H9 (cell line): Measurements from ENCODE around the gene AARSD1. TPM values are rescaled to one million over a fixed set of nuclear protein-coding genes. Genes with fewer than 3 reads are reported as not detected.

Experiments used
- DNase-seq: peaks from one replicate; pipeline ENCODE4 v3.0.0-alpha.2; 2017
- H2AFZ ChIP-seq: one replicate; pipeline ENCODE4 v1.6.1; 2013; ENCODE audit warnings: mild to moderate bottlenecking, low read length, control low read depth, moderate library complexity
- H2AK5ac ChIP-seq: 2 replicates; pipeline ENCODE4 v1.6.1; 2013; ENCODE audit warnings: low read length, control low read depth, mixed read lengths; ENCODE audit not compliant: insufficient read length
- H2BK120ac ChIP-seq: one replicate; pipeline ENCODE4 v1.6.1; 2013; ENCODE audit warnings: low read depth, mild to moderate bottlenecking, low read length, control low read depth, inconsistent platforms; ENCODE audit not compliant: poor library complexity, severe bottlenecking
- H2BK12ac ChIP-seq: 2 replicates; pipeline ENCODE4 v1.6.1; 2013; ENCODE audit warnings: low read length, control low read depth, mixed read lengths, low read depth; ENCODE audit not compliant: insufficient read length
- H2BK15ac ChIP-seq: 2 replicates; pipeline ENCODE4 v1.6.1; 2013; ENCODE audit warnings: low read depth, low read length, control low read depth
- H2BK20ac ChIP-seq: one replicate; pipeline ENCODE4 v1.6.1; 2013; ENCODE audit warnings: low read depth, mild to moderate bottlenecking, low read length, control low read depth, inconsistent platforms; ENCODE audit not compliant: poor library complexity, severe bottlenecking
- H2BK5ac ChIP-seq: 2 replicates; pipeline ENCODE4 v1.6.1; 2013; ENCODE audit warnings: low read length, control low read depth, mixed read lengths; ENCODE audit not compliant: insufficient read length
- H3K14ac ChIP-seq: 2 replicates; pipeline ENCODE4 v1.6.1; 2013; ENCODE audit warnings: low read length, control low read depth; ENCODE audit not compliant: insufficient read depth
- H3K18ac ChIP-seq: 2 replicates; pipeline ENCODE4 v1.6.1; 2013; ENCODE audit warnings: low read depth, mild to moderate bottlenecking, mixed read lengths, low read length, control low read depth; ENCODE audit not compliant: insufficient read length
- H3K23ac ChIP-seq: 2 replicates; pipeline ENCODE4 v1.6.1; 2013; ENCODE audit warnings: low read length, control low read depth, mixed read lengths, low read depth; ENCODE audit not compliant: insufficient read length
- H3K23me2 ChIP-seq: 2 replicates; pipeline ENCODE4 v1.6.1; 2013; ENCODE audit warnings: low read depth, mild to moderate bottlenecking, mixed read lengths, low read length, control low read depth; ENCODE audit not compliant: insufficient read length, poor library complexity, severe bottlenecking
- H3K27ac ChIP-seq: 2 replicates; pipeline ENCODE4 v1.5.1; 2013; ENCODE audit warnings: low read length, control low read depth, mixed read lengths, low read depth; ENCODE audit not compliant: insufficient read length
- H3K27me3 ChIP-seq: 2 replicates; pipeline ENCODE4 v1.6.1; 2013; ENCODE audit warnings: low read length, control low read depth, inconsistent platforms; ENCODE audit not compliant: insufficient read depth
- H3K4ac ChIP-seq: 2 replicates; pipeline ENCODE4 v1.6.1; 2013; ENCODE audit warnings: low read depth, mild to moderate bottlenecking, control low read depth, inconsistent platforms, low read length, moderate library complexity
- H3K4me1 ChIP-seq: 2 replicates; pipeline ENCODE4 v1.6.1; 2013; ENCODE audit warnings: low read length, control low read depth, inconsistent platforms; ENCODE audit not compliant: insufficient read depth
- H3K4me2 ChIP-seq: 2 replicates; pipeline ENCODE4 v1.6.1; 2013; ENCODE audit warnings: low read length, control low read depth, mixed read lengths; ENCODE audit not compliant: insufficient read length, insufficient read depth
- H3K56ac ChIP-seq: 2 replicates; pipeline ENCODE4 v1.6.1; 2013; ENCODE audit warnings: low read depth, mild to moderate bottlenecking, mixed read lengths, low read length, control low read depth; ENCODE audit not compliant: insufficient read length
- H3K79me1 ChIP-seq: 2 replicates; pipeline ENCODE4 v1.6.1; 2013; ENCODE audit warnings: low read depth, mild to moderate bottlenecking, moderate library complexity, low read length, control low read depth, inconsistent platforms; ENCODE audit not compliant: insufficient read depth, poor library complexity, severe bottlenecking
- H3K79me2 ChIP-seq: 2 replicates; pipeline ENCODE4 v1.6.1; 2013; ENCODE audit warnings: low read length, control low read depth, inconsistent platforms; ENCODE audit not compliant: insufficient read depth
- H3K9ac ChIP-seq: 2 replicates; pipeline ENCODE4 v1.6.1; 2013; ENCODE audit warnings: low read length, control low read depth, mixed read lengths; ENCODE audit not compliant: insufficient read length; ENCODE audit errors: extremely low read depth
- H3K9me3 ChIP-seq: one replicate; pipeline ENCODE4 v1.6.1; 2013; ENCODE audit warnings: low read depth, low read length, inconsistent platforms; ENCODE audit not compliant: control insufficient read depth
- H3T11ph ChIP-seq: one replicate; pipeline ENCODE4 v1.6.1; 2013; ENCODE audit warnings: mild to moderate bottlenecking, low read length, control low read depth, inconsistent platforms
- H4K20me1 ChIP-seq: one replicate; pipeline ENCODE4 v1.6.1; 2013; ENCODE audit not compliant: control insufficient read depth, insufficient read length, insufficient read depth
- H4K5ac ChIP-seq: 2 replicates; pipeline ENCODE4 v1.6.1; 2013; ENCODE audit warnings: low read depth, mild to moderate bottlenecking, mixed read lengths, low read length, control low read depth; ENCODE audit not compliant: insufficient read length
- H4K8ac ChIP-seq: replicated peaks from 2 replicates; pipeline ENCODE4 v1.6.1; 2013; ENCODE audit warnings: low read length, control low read depth, mixed read lengths, low read depth; ENCODE audit not compliant: insufficient read length
- H4K91ac ChIP-seq: 2 replicates; pipeline ENCODE4 v1.6.1; 2013; ENCODE audit warnings: low read depth, mild to moderate bottlenecking, moderate library complexity, mixed read lengths, low read length, control low read depth; ENCODE audit not compliant: insufficient read length
- H3K27ac Mint-ChIP-seq, 3 experiments: 2 replicates in 2 of 3; 3 replicates in 1 of 3; pipeline ENCODE4 v1.8.0; 2020 to 2021; ENCODE audit warnings: mixed read lengths in 3 of 3, mild to moderate bottlenecking in 1 of 3, moderate library complexity in 1 of 3
- H3K27me3 Mint-ChIP-seq: 2 replicates; pipeline ENCODE4 v1.8.0; 2021; ENCODE audit warnings: low read depth, mild to moderate bottlenecking, moderate library complexity, mixed read lengths
- H3K36me3 Mint-ChIP-seq, 3 experiments: 2 replicates in 2 of 3; 3 replicates in 1 of 3; pipeline ENCODE4 v1.8.0; 2020 to 2021; ENCODE audit warnings: low read depth in 3 of 3, mixed read lengths in 3 of 3; ENCODE audit not compliant: insufficient read depth in 1 of 3
- H3K4me1 Mint-ChIP-seq, 2 experiments: 2 replicates each; pipeline ENCODE4 v1.8.0; 2020; ENCODE audit warnings: mixed read lengths in 2 of 2
- H3K4me3 Mint-ChIP-seq, 2 experiments: 2 replicates in 1 of 2; 3 replicates in 1 of 2; pipeline ENCODE4 v1.8.0; 2020 to 2021; ENCODE audit warnings: mild to moderate bottlenecking in 2 of 2, mixed read lengths in 2 of 2, moderate library complexity in 1 of 2
- H3K9me3 Mint-ChIP-seq, 2 experiments: 2 replicates in 1 of 2; 3 replicates in 1 of 2; pipeline ENCODE4 v1.8.0; 2020; ENCODE audit warnings: mild to moderate bottlenecking in 2 of 2, mixed read lengths in 2 of 2, moderate library complexity in 1 of 2
- WGBS: extraction: QIAGEN DNeasy Blood & Tissue Kit; methylation state at CpG from one replicate; pipeline ENCODE4 v1.1.7; 2013; ENCODE audit warnings: missing lambda C conversion rate, low lambda C conversion rate, mixed read lengths; ENCODE audit not compliant: insufficient read length; ENCODE audit errors: extremely low coverage; 5-methylcytosine and 5-hydroxymethylcytosine counted together
- total RNA-seq: library from RNA; stranded (reverse); gene quantifications from 2 replicates; pipeline ENCODE4 v1.2.1, GENCODE V29; 2021
- TF ChIP-seq, protein P1 (sequence below): fragments of 200-600 bp; sonication (generic); conservative IDR thresholded peaks from 3 replicates; pipeline ENCODE4 v1.8.0; 2021; ENCODE audit warnings: antibody characterized with exemption, mild to moderate bottlenecking

AARSD1 gene
- total RNA-seq, 1 experiment from 2014 or later, result 68.7 TPM

DNA sequence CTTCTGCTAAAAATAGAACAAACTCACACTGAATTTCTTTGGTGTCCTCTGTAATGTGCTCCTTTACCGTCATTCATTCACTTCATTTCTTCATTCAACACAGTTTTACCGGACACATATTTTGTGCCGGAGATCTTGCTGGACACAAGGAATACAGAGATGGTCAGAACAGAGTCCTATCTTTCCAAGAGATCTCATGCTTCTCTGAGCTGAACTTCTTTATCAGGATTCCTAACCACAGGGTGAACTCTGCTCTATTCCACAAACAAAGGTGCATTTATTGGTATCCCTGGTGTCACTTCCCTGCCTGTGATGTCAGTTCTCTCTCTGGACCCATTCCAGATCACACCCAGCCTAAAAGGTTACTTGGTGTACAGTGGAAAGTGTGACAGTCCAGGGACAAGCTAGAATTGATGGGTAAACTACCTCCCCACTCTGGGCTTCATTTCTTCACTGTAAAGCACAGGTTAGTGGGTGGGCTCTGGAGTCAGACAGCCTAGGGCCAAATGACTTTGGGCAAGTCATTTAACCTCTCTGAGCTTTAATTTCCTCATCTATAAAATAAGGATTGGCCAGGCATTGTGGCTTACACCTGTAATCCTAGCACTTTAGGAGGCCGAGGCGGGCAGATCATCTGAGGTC, 46.5 kb upstream of the AARSD1 start:
- no peaks in the 10 kb centered on the region for H4K20me1 ChIP-seq
- no peak overlapping the region for H3K56ac ChIP-seq
- H3K23ac ChIP-seq, result no peak overlapping the region
- H2BK5ac ChIP-seq, result no peak overlapping the region
- no peaks in the 10 kb centered on the region for H3K79me1 ChIP-seq
- H3K14ac ChIP-seq, result no peak overlapping the region
- H3K36me3 Mint-ChIP-seq, result peaks cover 0 to 17% (median 11%) of the 10 kb centered on the region in 3 experiments; a peak in 6 of 7 replicates
- no peak overlapping the region for H3K4me2 ChIP-seq
- H3K27ac Mint-ChIP-seq, result no peak overlapping the region
- H2AK5ac ChIP-seq, result no peak overlapping the region
- no peak overlapping the region for H3K9ac ChIP-seq
- H3K27me3 ChIP-seq, result no peaks in the 10 kb centered on the region
- H3K9me3 ChIP-seq, result no peaks in the 10 kb centered on the region
- no peak overlapping the region for H2BK15ac ChIP-seq
- H3K4me1 Mint-ChIP-seq, result peaks cover 24 to 39% of the 10 kb centered on the region in 2 experiments
- H4K8ac ChIP-seq, result no peak overlapping the region
- no peaks in the 10 kb centered on the region for H3K27me3 Mint-ChIP-seq
- no peak overlapping the region for H4K5ac ChIP-seq
- H3K27ac ChIP-seq, result no peak overlapping the region
- H3T11ph ChIP-seq, result no peak overlapping the region
- no peak overlapping the region for H3K18ac ChIP-seq
- no peak overlapping the region for H3K4ac ChIP-seq
- H4K91ac ChIP-seq, result no peak overlapping the region
- no peaks in the 10 kb centered on the region for H3K79me2 ChIP-seq
- no peaks in the 10 kb centered on the region for H3K23me2 ChIP-seq
- no peaks in the 10 kb centered on the region for H3K9me3 Mint-ChIP-seq
- H2BK20ac ChIP-seq, result no peak overlapping the region
- no peaks in the 10 kb centered on the region for H3K4me1 ChIP-seq
- DNase-seq, result no peak
- H2BK12ac ChIP-seq, result no peak overlapping the region
- TF ChIP-seq, protein P1, sequence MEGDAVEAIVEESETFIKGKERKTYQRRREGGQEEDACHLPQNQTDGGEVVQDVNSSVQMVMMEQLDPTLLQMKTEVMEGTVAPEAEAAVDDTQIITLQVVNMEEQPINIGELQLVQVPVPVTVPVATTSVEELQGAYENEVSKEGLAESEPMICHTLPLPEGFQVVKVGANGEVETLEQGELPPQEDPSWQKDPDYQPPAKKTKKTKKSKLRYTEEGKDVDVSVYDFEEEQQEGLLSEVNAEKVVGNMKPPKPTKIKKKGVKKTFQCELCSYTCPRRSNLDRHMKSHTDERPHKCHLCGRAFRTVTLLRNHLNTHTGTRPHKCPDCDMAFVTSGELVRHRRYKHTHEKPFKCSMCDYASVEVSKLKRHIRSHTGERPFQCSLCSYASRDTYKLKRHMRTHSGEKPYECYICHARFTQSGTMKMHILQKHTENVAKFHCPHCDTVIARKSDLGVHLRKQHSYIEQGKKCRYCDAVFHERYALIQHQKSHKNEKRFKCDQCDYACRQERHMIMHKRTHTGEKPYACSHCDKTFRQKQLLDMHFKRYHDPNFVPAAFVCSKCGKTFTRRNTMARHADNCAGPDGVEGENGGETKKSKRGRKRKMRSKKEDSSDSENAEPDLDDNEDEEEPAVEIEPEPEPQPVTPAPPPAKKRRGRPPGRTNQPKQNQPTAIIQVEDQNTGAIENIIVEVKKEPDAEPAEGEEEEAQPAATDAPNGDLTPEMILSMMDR, result no peak
- H2BK120ac ChIP-seq, result no peak overlapping the region
- no CpG with 5 or more reads among the region's 5 CpGs for WGBS
- no peak overlapping the region for H3K4me3 Mint-ChIP-seq
- H2AFZ ChIP-seq, result no peak overlapping the region
